HepG2 (cell line): ENCODE data around the gene ZNF629. TPM values are rescaled to one million over a fixed set of nuclear protein-coding genes. Genes with fewer than 3 reads are reported as not detected.

ENCODE experiments used
- BRD4 ChIP-seq: sonication (generic); formaldehyde crosslinking; IDR thresholded peaks from 2 replicates; pipeline ENCODE4 v1.4.0; 2020; ENCODE audit warnings: missing genetic modification reagents
- CCAR2 ChIP-seq: fragments of 200-400 bp; formaldehyde crosslinking; optimal IDR thresholded peaks from 2 replicates; pipeline ENCODE3; 2018; ENCODE audit warnings: low read depth, mild to moderate bottlenecking, low read length, moderate library complexity
- FOXO4 ChIP-seq: sonication (generic); formaldehyde crosslinking; conservative IDR thresholded peaks from 2 replicates; pipeline ENCODE4 v1.8.1; 2023; ENCODE audit warnings: missing genetic modification reagents
- MXD3 ChIP-seq: IDR thresholded peaks from 2 replicates; pipeline ENCODE4 v1.6.1; 2016; ENCODE audit warnings: mild to moderate bottlenecking, missing biosample characterization, missing genetic modification reagents
- RFXAP ChIP-seq: sonication (generic); formaldehyde crosslinking; IDR thresholded peaks from 2 replicates; pipeline ENCODE4 v1.4.0; 2020; ENCODE audit warnings: missing genetic modification reagents, borderline replicate concordance
- TCF7L2 ChIP-seq: IDR thresholded peaks from 2 replicates; pipeline ENCODE4 v1.6.1; 2011; ENCODE audit warnings: mild to moderate bottlenecking, low read depth, low read length, moderate library complexity
- TFDP1 ChIP-seq: IDR thresholded peaks from 2 replicates; pipeline ENCODE4 v1.6.1; 2016; ENCODE audit warnings: missing compliant biosample characterization, missing genetic modification reagents, borderline replicate concordance
- TOPORS ChIP-seq: sonication (generic); formaldehyde crosslinking; IDR thresholded peaks from 2 replicates; pipeline ENCODE4 v1.8.0; 2023; ENCODE audit warnings: mild to moderate bottlenecking, missing genetic modification reagents
- ZHX2 ChIP-seq, 2 experiments: sonication (generic) in 1 of 2; formaldehyde crosslinking in 1 of 2; IDR thresholded peaks; 2 replicates each; pipeline versions ENCODE4 v1.6.1 to v1.9.0; 2014 to 2022; ENCODE audit warnings: antibody characterized with exemption in 1 of 2, borderline replicate concordance in 1 of 2, inconsistent platforms in 1 of 2, low read depth in 1 of 2, missing genetic modification reagents in 1 of 2
- ZNF572 ChIP-seq: sonication (generic); formaldehyde crosslinking; IDR thresholded peaks from 2 replicates; pipeline ENCODE4 v1.5.1; 2020; ENCODE audit warnings: mild to moderate bottlenecking, missing genetic modification reagents
- ZNF574 ChIP-seq: sonication (generic); formaldehyde crosslinking; IDR thresholded peaks from 2 replicates; pipeline ENCODE4 v1.4.0; 2020; ENCODE audit warnings: missing genetic modification reagents
- ZNF713 ChIP-seq: sonication (generic); formaldehyde crosslinking; IDR thresholded peaks from 2 replicates; pipeline ENCODE4 v1.4.0; 2020; ENCODE audit warnings: mild to moderate bottlenecking, missing genetic modification reagents
- ZNF75D ChIP-seq: sonication (generic); formaldehyde crosslinking; IDR thresholded peaks from 2 replicates; pipeline ENCODE4 v1.8.1; 2023; ENCODE audit warnings: missing genetic modification reagents, mild to moderate bottlenecking, borderline replicate concordance
- polyA plus RNA-seq, 8 experiments: library from polyadenylated mRNA; depleted of rRNA in 3 of 8; stranded (reverse) in 7 of 8; unstranded in 1 of 8; fragments of >200 nt; fragmentation: Illumina TruSeq in 4 of 8; extraction: Trizol in 4 of 8; gene quantifications; 2 replicates each; pipeline versions ENCODE4 v1.2.1 to v1.2.3, GENCODE V29; 2011 to 2016; ENCODE audit warnings: low read depth in 4 of 8, missing spikeins in 1 of 8, mixed read lengths in 1 of 8; ENCODE audit not compliant: insufficient read depth in 1 of 8
- total RNA-seq, 5 experiments: library from RNA; depleted of rRNA; stranded (reverse); fragments of >200 nt; fragmentation: Illumina TruSeq; extraction: Trizol; gene quantifications; 2 replicates each; pipeline ENCODE4 v1.2.3, GENCODE V29; 2016; ENCODE audit warnings: low read depth in 1 of 5

The ZNF629 gene
- total and polyA plus RNA-seq, 2 of the 13 experiments (the other 11 are each of a cell fraction or from before 2014, with no cell fraction given) = 6.1 to 16.5 TPM

- TF ChIP-seq FOXO4 (CRISPR knock-in tag) (0 out of 2 replicates have a peak, but pooled peaks have one; percentile 90), ZNF574 (CRISPR knock-in tag) (peak; percentile 100), ZNF713 (0 out of 2 replicates have a peak, but pooled peaks have one; percentile 48), ZHX2 (IDR thresholded peaks at IDR 0.05; ENCODE audit: low read depth) (peak; percentile 77), ZHX2 (CRISPR knock-in tag; IDR thresholded peaks at IDR 0.05; ENCODE audit: borderline replicate concordance) (peak; percentile 86; the same call in 1 of the 2 replicates), BRD4 (peak; percentile 94), TOPORS (CRISPR knock-in tag) (peak; percentile 74; the same call in 1 of the 2 replicates), ZNF75D (CRISPR knock-in tag) (peak; percentile 93; the same call in 1 of the 2 replicates), RFXAP (peak; percentile 92), CCAR2 (peak; percentile 86), ZNF572 (CRISPR knock-in tag) (peak; percentile 74; the same call in 1 of the 2 replicates), TFDP1 (peak; percentile 67; the same call in 1 of the 2 replicates), TCF7L2 (no peak), MXD3 (CRISPR knock-in tag) (peak; percentile 95)
Measured at GRCh38 chr16:30805370-30806169, 18.6 kb upstream of the ZNF629 start (continued).
